MM.1S (cell line): ENCODE data around the gene TUSC7.

Source experiments
- EZH2phosphoT487 ChIP-seq: fragments of 300-600 bp; sonication (generic); IDR thresholded peaks from 2 replicates; pipeline ENCODE4 v1.6.1; 2018; ENCODE audit warnings: antibody characterized with exemption, low read length
- TF ChIP-seq, protein P1 (sequence below): fragments of 300-600 bp; sonication (generic); IDR thresholded peaks from 2 replicates; pipeline ENCODE4 v1.5.1; 2016; ENCODE audit warnings: antibody characterized with exemption, low read length, mixed read lengths

DNA sequence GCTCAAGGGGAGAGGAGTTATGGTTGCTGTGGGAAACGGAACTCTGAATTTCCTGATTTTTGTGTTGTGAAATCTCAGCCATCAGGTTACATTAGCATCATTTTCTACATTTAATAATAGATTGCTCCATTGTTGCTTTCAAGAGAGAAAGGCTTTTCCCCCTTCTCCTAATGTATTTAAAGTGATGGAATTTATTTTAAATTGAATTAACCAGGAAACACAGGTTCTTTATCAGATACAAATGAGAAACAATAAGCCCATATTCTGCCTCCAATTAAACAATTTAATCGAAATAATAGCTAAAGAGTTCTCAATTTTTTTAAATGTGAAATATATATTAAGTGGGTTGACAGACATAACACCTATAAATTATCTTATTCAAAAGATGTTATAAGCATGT is 30.1 kb downstream of the TUSC7 start:
- TF ChIP-seq, protein P1, sequence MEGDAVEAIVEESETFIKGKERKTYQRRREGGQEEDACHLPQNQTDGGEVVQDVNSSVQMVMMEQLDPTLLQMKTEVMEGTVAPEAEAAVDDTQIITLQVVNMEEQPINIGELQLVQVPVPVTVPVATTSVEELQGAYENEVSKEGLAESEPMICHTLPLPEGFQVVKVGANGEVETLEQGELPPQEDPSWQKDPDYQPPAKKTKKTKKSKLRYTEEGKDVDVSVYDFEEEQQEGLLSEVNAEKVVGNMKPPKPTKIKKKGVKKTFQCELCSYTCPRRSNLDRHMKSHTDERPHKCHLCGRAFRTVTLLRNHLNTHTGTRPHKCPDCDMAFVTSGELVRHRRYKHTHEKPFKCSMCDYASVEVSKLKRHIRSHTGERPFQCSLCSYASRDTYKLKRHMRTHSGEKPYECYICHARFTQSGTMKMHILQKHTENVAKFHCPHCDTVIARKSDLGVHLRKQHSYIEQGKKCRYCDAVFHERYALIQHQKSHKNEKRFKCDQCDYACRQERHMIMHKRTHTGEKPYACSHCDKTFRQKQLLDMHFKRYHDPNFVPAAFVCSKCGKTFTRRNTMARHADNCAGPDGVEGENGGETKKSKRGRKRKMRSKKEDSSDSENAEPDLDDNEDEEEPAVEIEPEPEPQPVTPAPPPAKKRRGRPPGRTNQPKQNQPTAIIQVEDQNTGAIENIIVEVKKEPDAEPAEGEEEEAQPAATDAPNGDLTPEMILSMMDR = no peak
- TF ChIP-seq EZH2phosphoT487 = no peak
